A673 (cell line): ENCODE results near the gene DUSP8.

ENCODE experiments used
- CTCF ChIP-seq: fragments of 300-800, 200-600 bp; sonication (generic); conservative IDR thresholded peaks from 2 replicates; pipeline ENCODE4 v1.5.1; 2017; ENCODE audit warnings: low read depth, mild to moderate bottlenecking, antibody characterized with exemption, low read length, moderate library complexity, mixed read lengths
- EZH2 ChIP-seq: fragments of 200-600 bp; sonication (generic); IDR thresholded peaks from 2 replicates; pipeline ENCODE4 v1.6.1; 2017; ENCODE audit warnings: borderline replicate concordance, low read depth, mild to moderate bottlenecking, mixed read lengths, antibody characterized with exemption, low read length; ENCODE audit not compliant: poor library complexity, severe bottlenecking

DNA sequence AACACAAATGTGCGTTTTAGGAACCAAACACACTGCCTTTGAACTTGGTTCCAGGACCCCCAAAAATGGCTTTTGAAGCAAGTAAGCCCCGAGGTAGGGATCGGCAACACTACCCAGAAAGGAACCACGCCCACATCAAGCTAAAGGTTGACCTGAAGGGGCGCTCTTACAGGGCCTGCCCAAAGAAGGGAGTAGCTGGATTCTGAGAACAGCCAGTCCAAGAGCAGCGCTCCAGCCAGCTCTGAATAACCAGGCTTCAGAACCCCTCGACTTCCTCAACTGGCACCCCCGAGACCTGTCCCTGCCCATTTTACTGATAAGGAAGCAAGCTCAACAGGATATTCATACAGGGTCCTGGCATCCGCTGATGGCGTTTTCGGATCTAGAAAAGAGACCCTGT lies 66.6 kb downstream of the DUSP8 start:
- TF ChIP-seq CTCF (no peak), EZH2 (no peak)
